Stimulated activated naive CD8-positive, alpha-beta T cell treated with anti-CD3 and anti-CD28 coated beads, Interleukin-15, amount 100 ng/mL, for 72 hours (primary cell): ENCODE measurements around the gene ZNF629.
A peak's percentile ranks its signal among the peaks of the same experiment; 100 is the strongest.
"Not testable (repeated sequence)": the region's sequence is repeated elsewhere in the genome, so short reads cannot be mapped to it uniquely, and the experiment has no call there.

Source experiments
- ATAC-seq: fragments of 150-1000 bp; cut with Tn5 transposase; 2 replicates; pipeline ENCODE4 v1.10.0; 2021; ENCODE audit warnings: mild to moderate bottlenecking, moderate library complexity
- DNase-seq, 2 donors: peaks; one replicate each; pipeline ENCODE4 v3.0.0; 2021 to 2022
- H3K27ac Mint-ChIP-seq, 2 donors: one replicate each; pipeline ENCODE4 v1.8.0; 2022; ENCODE audit warnings: mild to moderate bottlenecking in 2 of 2, mixed read lengths in 2 of 2, moderate library complexity in 2 of 2
- H3K27me3 Mint-ChIP-seq: one replicate; pipeline ENCODE4 v1.8.0; 2022; ENCODE audit warnings: mixed read lengths
- H3K4me1 Mint-ChIP-seq: one replicate; pipeline ENCODE4 v1.8.0; 2022; ENCODE audit warnings: mild to moderate bottlenecking, mixed read lengths
- H3K4me3 Mint-ChIP-seq, 2 donors: one replicate each; pipeline ENCODE4 v1.8.0; 2022; ENCODE audit warnings: mild to moderate bottlenecking in 2 of 2, mixed read lengths in 2 of 2, moderate library complexity in 1 of 2
- H3K9me3 Mint-ChIP-seq, 2 donors: one replicate each; pipeline ENCODE4 v1.8.0; 2022; ENCODE audit warnings: mixed read lengths in 2 of 2

The ZNF629 gene

GRCh38 chr16:30786936-30787612, at the start of gene ZNF629:
ZNF629 (minus strand) TSS chr16:30787205; CDS start chr16:30784482, 2,723 bp downstream.
- Mint-ChIP-seq H3K4me1 (peaks cover 30% of the 10 kb centered on the region), H3K9me3 (no peaks in the 10 kb centered on the region), H3K27ac (peak within 1 kb of the TSS; percentile 95 to 96), H3K27me3 (no peaks in the 10 kb centered on the region), H3K4me3 (peak within 1 kb of the TSS; percentile 95 to 98)
- DNase-seq, result peak; percentile 22 to 33
- ATAC-seq, result peak; percentile 67

GRCh38 chr16:30834130-30834740, 47.2 kb upstream of the ZNF629 start:
- Mint-ChIP-seq H3K4me1 (no peaks in the 10 kb centered on the region), H3K27me3 (no peaks in the 10 kb centered on the region), H3K9me3 (no peaks in the 10 kb centered on the region), H3K4me3 (no peak overlapping the region), H3K27ac (no peak overlapping the region)
- ATAC-seq, result peak; percentile 23
- DNase-seq, result no peak

- no peaks in the 10 kb centered on the region for H3K9me3 Mint-ChIP-seq
- DNase-seq (no peak), ATAC-seq (no peak)
- H3K4me1 Mint-ChIP-seq, result no peaks in the 10 kb centered on the region
- no peaks in the 10 kb centered on the region for H3K27me3 Mint-ChIP-seq
- H3K4me3 Mint-ChIP-seq, result no peak overlapping the region
- no peak overlapping the region for H3K27ac Mint-ChIP-seq
Observed at GRCh38 chr16:30830072-30830417, 43.0 kb upstream of the ZNF629 start.

GRCh38 chr16:30829130-30830071, 42.4 kb upstream of the ZNF629 start:
- no peaks in the 10 kb centered on the region for H3K4me1 Mint-ChIP-seq
- no peak overlapping the region for H3K4me3 Mint-ChIP-seq
- no peaks in the 10 kb centered on the region for H3K27me3 Mint-ChIP-seq
- no peak overlapping the region for H3K27ac Mint-ChIP-seq
- ATAC-seq (no peak), DNase-seq (no peak)
- H3K9me3 Mint-ChIP-seq, result no peaks in the 10 kb centered on the region

- no peak overlapping the region for H3K27ac Mint-ChIP-seq
- no peak for ATAC-seq
- H3K4me1 Mint-ChIP-seq, result no peaks in the 10 kb centered on the region
- no peaks in the 10 kb centered on the region for H3K9me3 Mint-ChIP-seq
- no peak overlapping the region for H3K4me3 Mint-ChIP-seq
- no peak for DNase-seq
- H3K27me3 Mint-ChIP-seq, result no peaks in the 10 kb centered on the region
Observed at GRCh38 chr16:30821891-30822290, 34.9 kb upstream of the ZNF629 start.

GRCh38 chr16:30821441-30821840, 34.4 kb upstream of the ZNF629 start:
- H3K9me3 Mint-ChIP-seq, H3K4me3 Mint-ChIP-seq, H3K4me1 Mint-ChIP-seq, H3K27me3 Mint-ChIP-seq, ATAC-seq, DNase-seq: not testable (repeated sequence)
- H3K27ac Mint-ChIP-seq, result peak overlapping the region in 1 of 2 donors; percentile 74

- Mint-ChIP-seq H3K9me3 (no peaks in the 10 kb centered on the region), H3K4me1 (no peaks in the 10 kb centered on the region), H3K27ac (peak overlapping the region in 1 of 2 donors; percentile 74), H3K27me3 (no peaks in the 10 kb centered on the region), H3K4me3 (no peak overlapping the region)
- DNase-seq, result no peak
- peak; percentile 45 for ATAC-seq
Observed at GRCh38 chr16:30820952-30821421, 34.0 kb upstream of the ZNF629 start.

- no peak for DNase-seq
- Mint-ChIP-seq H3K27ac (no peak overlapping the region), H3K9me3 (no peaks in the 10 kb centered on the region), H3K4me1 (peaks cover 20% of the 10 kb centered on the region), H3K27me3 (no peaks in the 10 kb centered on the region), H3K4me3 (no peak overlapping the region)
- ATAC-seq, result no peak
Observed at GRCh38 chr16:30816769-30817168, 29.8 kb upstream of the ZNF629 start.

GRCh38 chr16:30813821-30814189, 26.8 kb upstream of the ZNF629 start:
- no peaks in the 10 kb centered on the region for H3K27me3 Mint-ChIP-seq
- H3K9me3 Mint-ChIP-seq, result no peaks in the 10 kb centered on the region
- DNase-seq (no peak), ATAC-seq (peak; percentile 7)
- H3K4me1 Mint-ChIP-seq, result peaks cover 20% of the 10 kb centered on the region
- peak overlapping the region; percentile 94 for H3K27ac Mint-ChIP-seq
- peak overlapping the region; percentile 87 to 96 for H3K4me3 Mint-ChIP-seq

- not testable (repeated sequence) for H3K9me3 Mint-ChIP-seq, H3K27me3 Mint-ChIP-seq, H3K4me3 Mint-ChIP-seq, ATAC-seq, H3K27ac Mint-ChIP-seq, DNase-seq
- peaks cover 34% of the 10 kb centered on the region for H3K4me1 Mint-ChIP-seq
Observed at GRCh38 chr16:30809675-30810074, 22.7 kb upstream of the ZNF629 start.

GRCh38 chr16:30808890-30809426, 22.0 kb upstream of the ZNF629 start:
- not testable (repeated sequence) for H3K4me3 Mint-ChIP-seq, H3K27ac Mint-ChIP-seq, DNase-seq, ATAC-seq, H3K9me3 Mint-ChIP-seq, H3K27me3 Mint-ChIP-seq
- H3K4me1 Mint-ChIP-seq, result peaks cover 27% of the 10 kb centered on the region

- ATAC-seq (no peak), DNase-seq (no peak)
- H3K27ac Mint-ChIP-seq, result no peak overlapping the region
- H3K27me3 Mint-ChIP-seq, result no peaks in the 10 kb centered on the region
- no peak overlapping the region for H3K4me3 Mint-ChIP-seq
- no peaks in the 10 kb centered on the region for H3K9me3 Mint-ChIP-seq
- H3K4me1 Mint-ChIP-seq, result peaks cover 24% of the 10 kb centered on the region
Observed at GRCh38 chr16:30808146-30808545, 21.1 kb upstream of the ZNF629 start.

- peaks cover 29% of the 10 kb centered on the region for H3K4me1 Mint-ChIP-seq
- ATAC-seq, result peak; percentile 78
- peak; percentile 54 to 57 for DNase-seq
- peak overlapping the region; percentile 75 to 79 for H3K4me3 Mint-ChIP-seq
- H3K27me3 Mint-ChIP-seq, result no peaks in the 10 kb centered on the region
- peak overlapping the region; percentile 31 to 90 for H3K27ac Mint-ChIP-seq
- no peaks in the 10 kb centered on the region for H3K9me3 Mint-ChIP-seq
Observed at GRCh38 chr16:30805370-30806169, 18.6 kb upstream of the ZNF629 start.

- Mint-ChIP-seq H3K9me3 (no peaks in the 10 kb centered on the region), H3K4me1 (peaks cover 29% of the 10 kb centered on the region), H3K4me3 (peak overlapping the region; percentile 75 to 79), H3K27ac (peak overlapping the region; percentile 31 to 90), H3K27me3 (no peaks in the 10 kb centered on the region)
- ATAC-seq, result peak; percentile 53
- DNase-seq, result no peak
Observed at GRCh38 chr16:30805056-30805369, 18.0 kb upstream of the ZNF629 start.

GRCh38 chr16:30802936-30803335, 15.9 kb upstream of the ZNF629 start:
- H3K27me3 Mint-ChIP-seq, result no peaks in the 10 kb centered on the region
- H3K4me3 Mint-ChIP-seq, result no peak overlapping the region
- peaks cover 29% of the 10 kb centered on the region for H3K4me1 Mint-ChIP-seq
- DNase-seq (no peak), ATAC-seq (no peak)
- H3K9me3 Mint-ChIP-seq, result no peaks in the 10 kb centered on the region
- H3K27ac Mint-ChIP-seq, result no peak overlapping the region
